ENCODE results near the gene RRBP1.

Gene RRBP1

DNA sequence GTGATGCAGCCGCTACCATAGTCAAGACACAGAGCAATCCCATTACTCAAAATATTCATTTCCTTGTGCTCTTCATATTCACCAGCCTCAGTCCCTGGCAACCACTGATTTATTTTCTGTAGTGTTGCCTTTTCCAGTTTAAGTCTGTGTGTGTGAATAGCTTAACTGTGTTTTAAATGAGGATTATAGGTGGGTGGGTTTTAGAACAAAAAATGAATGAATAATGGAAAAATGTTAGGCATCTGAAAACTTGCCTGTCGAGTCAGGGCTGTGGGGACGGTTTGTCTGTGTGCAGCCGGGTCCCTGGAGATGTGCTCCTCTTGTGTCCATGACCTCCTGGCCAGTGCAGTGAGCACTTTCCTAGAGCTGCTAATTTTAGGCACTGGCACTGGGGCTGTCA is 44.9 kb upstream of the RRBP1 start:
- DNase-seq (ENCODE audit: low read depth) = no peak
- no peak overlapping the region for H3K4me3 ChIP-seq (ENCODE audit: control insufficient read depth, low read depth, low read length)
- TF ChIP-seq, protein P1, sequence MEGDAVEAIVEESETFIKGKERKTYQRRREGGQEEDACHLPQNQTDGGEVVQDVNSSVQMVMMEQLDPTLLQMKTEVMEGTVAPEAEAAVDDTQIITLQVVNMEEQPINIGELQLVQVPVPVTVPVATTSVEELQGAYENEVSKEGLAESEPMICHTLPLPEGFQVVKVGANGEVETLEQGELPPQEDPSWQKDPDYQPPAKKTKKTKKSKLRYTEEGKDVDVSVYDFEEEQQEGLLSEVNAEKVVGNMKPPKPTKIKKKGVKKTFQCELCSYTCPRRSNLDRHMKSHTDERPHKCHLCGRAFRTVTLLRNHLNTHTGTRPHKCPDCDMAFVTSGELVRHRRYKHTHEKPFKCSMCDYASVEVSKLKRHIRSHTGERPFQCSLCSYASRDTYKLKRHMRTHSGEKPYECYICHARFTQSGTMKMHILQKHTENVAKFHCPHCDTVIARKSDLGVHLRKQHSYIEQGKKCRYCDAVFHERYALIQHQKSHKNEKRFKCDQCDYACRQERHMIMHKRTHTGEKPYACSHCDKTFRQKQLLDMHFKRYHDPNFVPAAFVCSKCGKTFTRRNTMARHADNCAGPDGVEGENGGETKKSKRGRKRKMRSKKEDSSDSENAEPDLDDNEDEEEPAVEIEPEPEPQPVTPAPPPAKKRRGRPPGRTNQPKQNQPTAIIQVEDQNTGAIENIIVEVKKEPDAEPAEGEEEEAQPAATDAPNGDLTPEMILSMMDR (conservative IDR thresholded peaks at IDR 0.05; ENCODE audit: control insufficient read depth, insufficient read depth, low read depth, low read length) = no peak

DNA sequence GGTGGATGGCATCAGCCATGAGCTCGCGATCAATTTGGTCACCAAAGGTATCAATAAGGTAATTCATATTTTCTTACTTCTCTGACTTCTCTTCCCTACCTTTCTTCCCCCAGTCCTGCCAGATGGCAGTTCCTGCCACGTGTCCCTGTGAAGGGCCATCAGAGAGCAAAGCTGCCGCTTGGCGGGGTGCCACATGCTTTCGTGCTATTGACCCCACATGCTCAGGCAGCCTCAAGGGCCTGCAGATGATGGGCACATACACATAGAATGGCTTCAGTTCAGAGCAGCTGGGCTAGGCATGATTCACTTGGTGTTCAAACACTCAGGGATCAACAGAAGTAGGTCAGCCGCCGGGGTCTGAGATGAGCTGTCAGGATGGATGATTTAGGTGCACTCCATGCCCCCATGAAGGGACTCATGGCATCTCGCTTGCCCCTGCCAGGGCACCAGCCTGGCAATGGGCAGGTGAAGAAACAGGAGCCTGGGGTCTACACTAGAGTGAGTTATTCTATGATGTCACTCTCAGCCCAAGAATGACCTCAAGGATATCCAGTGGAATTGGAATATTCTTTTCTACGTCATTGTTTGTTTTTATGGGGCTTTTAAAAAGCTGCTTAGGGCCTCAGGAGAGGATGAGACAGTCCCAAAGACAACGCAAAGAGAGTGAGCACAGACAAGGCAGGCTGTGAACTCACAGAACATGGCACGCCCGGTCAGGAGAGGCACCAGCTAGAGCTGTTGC is 43.2 kb upstream of the RRBP1 start:
- DNase-seq (ENCODE audit: low read depth) = no peak
- H3K4me3 ChIP-seq (ENCODE audit: control insufficient read depth, low read depth, low read length) = no peak overlapping the region
- TF ChIP-seq, protein P1 (conservative IDR thresholded peaks at IDR 0.05; ENCODE audit: control insufficient read depth, insufficient read depth, low read depth, low read length) = no peak

DNA sequence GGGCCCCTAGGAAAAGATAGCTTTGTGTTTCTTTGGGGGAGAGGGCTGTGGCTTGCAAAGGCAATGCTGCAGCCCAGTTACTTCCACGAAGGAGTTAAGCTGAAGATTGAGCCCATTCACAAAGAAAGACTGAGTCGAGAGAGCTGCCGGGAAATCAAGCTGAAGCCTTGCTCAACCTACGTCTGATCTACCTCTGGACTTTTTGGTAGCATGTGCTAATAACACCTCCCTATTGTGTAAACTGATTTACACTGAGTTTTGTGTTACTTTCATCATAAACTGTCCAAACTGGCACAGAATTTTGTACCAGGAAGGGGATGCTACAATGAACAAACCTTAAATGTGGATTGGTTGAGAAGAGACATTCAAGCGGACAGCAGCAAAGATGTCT is 41.3 kb upstream of the RRBP1 start:
- TF ChIP-seq, protein P1 (conservative IDR thresholded peaks at IDR 0.05; ENCODE audit: control insufficient read depth, insufficient read depth, low read depth, low read length) = no peak
- DNase-seq (ENCODE audit: low read depth) = no peak
- no peak overlapping the region for H3K4me3 ChIP-seq (ENCODE audit: control insufficient read depth, low read depth, low read length)

DNA sequence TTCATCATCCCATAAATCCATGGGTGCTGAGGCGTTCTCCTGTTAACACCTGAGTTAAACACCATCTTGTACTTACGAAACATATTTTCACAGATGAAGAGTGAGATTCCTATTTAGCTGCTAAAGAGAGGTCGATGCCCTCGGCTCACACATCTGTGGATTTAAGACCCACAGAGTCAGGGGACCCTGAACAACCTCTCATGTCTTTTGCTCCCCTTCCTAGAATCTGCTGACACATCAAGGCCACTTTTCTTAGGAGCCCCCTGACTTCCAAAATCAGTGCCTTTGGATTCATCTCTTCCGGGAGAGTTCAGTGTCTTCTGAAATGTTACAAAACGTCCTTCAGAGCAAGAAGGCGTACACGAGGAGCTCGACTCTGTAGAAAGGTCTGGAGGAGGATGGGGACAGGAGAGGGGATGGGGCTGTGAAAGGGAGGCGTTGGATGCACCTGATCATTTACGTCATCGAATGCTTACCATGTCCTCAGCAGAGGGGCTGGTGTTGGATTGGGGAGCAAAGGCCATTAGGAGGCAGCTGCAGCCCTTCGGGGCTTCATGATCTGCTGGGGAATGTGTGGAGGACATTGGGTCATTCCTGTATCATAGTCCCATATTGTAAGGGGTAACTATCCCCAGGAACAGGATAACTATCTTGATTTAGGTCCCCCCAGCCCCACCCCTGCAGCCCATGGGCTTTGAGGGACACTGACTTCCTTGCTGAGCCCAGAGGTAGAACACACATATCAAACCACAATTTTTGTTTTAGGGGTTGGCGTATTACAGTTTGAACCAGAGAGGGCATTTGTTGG is 40.7 kb upstream of the RRBP1 start:
- TF ChIP-seq, protein P1 (conservative IDR thresholded peaks at IDR 0.05; ENCODE audit: control insufficient read depth, insufficient read depth, low read depth, low read length) = no peak
- no peak for DNase-seq (ENCODE audit: low read depth)
- H3K4me3 ChIP-seq (ENCODE audit: control insufficient read depth, low read depth, low read length) = no peak overlapping the region

DNA sequence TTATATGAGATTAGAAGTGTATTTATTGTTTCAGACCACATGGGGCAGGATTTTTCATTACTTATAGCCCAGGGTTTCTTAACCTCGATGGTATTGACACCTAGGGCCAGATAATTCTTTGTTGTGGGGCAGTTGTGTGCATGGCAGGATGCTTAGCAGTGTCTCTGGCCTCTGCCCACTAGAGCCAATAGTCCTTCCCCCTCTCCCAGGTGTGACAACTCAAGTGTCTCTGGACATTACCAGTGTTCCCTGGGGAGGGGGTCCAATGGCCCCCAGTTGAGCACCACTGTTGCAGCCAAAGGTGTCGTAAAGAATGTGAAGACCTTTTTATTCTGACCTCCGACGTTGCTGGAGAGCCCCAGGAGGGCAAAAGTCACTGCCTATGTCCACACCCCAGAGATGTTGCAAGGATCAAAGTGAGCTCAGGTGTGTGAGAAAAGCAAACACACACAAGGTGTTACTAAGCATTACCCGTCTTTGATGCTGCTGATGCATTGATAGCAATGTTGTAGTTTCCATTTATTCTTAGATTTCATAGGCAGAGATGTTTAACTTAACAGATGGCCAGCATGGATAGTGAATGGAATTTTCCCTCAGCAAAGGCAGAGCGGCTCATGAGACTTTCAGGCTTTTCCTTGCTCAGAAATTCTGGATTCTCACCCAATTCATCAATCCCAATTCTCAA is 39.9 kb upstream of the RRBP1 start:
- TF ChIP-seq, protein P1 (conservative IDR thresholded peaks at IDR 0.05; ENCODE audit: control insufficient read depth, insufficient read depth, low read depth, low read length) = no peak
- no peak overlapping the region for H3K4me3 ChIP-seq (ENCODE audit: control insufficient read depth, low read depth, low read length)
- peak; percentile 10 for DNase-seq (ENCODE audit: low read depth)

DNA sequence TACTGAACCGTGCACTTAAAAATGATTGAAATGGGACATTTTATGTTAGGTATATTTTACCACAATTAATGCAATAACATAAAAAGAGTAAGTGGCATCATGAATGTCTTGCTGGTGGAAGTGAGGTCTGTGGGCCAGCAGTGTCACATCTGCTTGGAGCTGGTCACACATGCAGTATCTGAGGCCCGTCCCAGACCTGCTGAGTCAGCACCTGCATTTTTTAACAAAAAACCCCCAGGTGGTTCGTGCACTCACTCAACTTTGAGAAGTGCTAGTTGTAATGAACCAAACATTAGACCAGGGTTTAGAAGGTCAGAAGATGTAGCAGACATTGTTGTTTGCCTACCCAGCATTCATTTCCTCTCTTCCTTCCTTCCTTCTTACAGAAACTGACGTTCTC is 38.7 kb upstream of the RRBP1 start:
- H3K4me3 ChIP-seq (ENCODE audit: control insufficient read depth, low read depth, low read length) = no peak overlapping the region
- DNase-seq (ENCODE audit: low read depth) = no peak
- TF ChIP-seq, protein P1 (conservative IDR thresholded peaks at IDR 0.05; ENCODE audit: control insufficient read depth, insufficient read depth, low read depth, low read length) = no peak

Data from fibroblast of mammary gland (primary cell).